Retinal pigment epithelial cell (primary cell): ENCODE data around the gene SHLD1.

Experiments
- DNase-seq: peaks from one replicate; pipeline ENCODE4 v3.0.0-alpha.2; 2010; ENCODE audit warnings: low read depth
- H3K4me3 ChIP-seq: 2 replicates; pipeline ENCODE4 v1.5.1; 2011; ENCODE audit warnings: mild to moderate bottlenecking, low read length, control low read depth, moderate library complexity
- TF ChIP-seq, protein P1 (sequence below): conservative IDR thresholded peaks from 2 replicates; pipeline ENCODE4 v1.5.1; 2011; ENCODE audit warnings: low read depth, low read length, control low read depth, inconsistent platforms

SHLD1 gene

DNA sequence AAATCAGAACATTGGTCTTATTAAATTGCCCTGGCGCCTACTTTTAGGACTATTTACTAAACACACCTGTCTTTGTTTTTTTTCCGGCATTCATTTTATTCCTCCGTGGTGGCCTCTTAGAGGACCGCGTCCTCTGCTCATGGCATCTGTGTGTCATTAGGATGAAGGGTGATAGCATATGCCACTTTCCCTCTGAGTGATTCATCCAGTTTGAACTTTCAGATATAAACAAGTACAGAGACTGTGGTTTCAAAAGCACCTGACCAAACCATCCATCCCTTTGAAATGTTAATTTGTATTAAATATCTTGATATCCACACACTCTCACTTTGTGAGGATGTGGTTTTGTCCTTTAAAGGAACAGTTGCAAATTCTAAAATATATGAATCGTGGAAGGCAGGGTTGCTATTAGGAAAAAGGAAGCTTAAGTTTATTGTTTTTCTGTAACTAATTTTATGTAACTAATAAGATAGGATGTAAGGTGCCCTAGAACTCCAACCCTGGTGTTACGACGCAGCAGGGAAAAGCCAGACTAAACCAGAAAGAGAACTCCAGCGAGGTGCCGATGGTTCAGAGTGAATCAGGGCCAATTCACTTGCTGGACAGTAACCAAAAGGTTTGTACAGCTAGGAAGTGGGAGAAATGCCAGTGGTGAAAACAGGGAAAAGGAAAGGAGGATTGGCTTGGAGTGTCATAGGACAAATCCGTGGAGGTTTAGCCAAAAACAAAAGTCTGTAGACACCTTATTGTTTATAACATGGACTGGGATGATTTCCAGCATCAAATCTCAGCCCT, 98.7 kb downstream of the SHLD1 start:
- no peak for DNase-seq
- H3K4me3 ChIP-seq, result no peak overlapping the region
- TF ChIP-seq, protein P1, sequence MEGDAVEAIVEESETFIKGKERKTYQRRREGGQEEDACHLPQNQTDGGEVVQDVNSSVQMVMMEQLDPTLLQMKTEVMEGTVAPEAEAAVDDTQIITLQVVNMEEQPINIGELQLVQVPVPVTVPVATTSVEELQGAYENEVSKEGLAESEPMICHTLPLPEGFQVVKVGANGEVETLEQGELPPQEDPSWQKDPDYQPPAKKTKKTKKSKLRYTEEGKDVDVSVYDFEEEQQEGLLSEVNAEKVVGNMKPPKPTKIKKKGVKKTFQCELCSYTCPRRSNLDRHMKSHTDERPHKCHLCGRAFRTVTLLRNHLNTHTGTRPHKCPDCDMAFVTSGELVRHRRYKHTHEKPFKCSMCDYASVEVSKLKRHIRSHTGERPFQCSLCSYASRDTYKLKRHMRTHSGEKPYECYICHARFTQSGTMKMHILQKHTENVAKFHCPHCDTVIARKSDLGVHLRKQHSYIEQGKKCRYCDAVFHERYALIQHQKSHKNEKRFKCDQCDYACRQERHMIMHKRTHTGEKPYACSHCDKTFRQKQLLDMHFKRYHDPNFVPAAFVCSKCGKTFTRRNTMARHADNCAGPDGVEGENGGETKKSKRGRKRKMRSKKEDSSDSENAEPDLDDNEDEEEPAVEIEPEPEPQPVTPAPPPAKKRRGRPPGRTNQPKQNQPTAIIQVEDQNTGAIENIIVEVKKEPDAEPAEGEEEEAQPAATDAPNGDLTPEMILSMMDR, result no peak

DNA sequence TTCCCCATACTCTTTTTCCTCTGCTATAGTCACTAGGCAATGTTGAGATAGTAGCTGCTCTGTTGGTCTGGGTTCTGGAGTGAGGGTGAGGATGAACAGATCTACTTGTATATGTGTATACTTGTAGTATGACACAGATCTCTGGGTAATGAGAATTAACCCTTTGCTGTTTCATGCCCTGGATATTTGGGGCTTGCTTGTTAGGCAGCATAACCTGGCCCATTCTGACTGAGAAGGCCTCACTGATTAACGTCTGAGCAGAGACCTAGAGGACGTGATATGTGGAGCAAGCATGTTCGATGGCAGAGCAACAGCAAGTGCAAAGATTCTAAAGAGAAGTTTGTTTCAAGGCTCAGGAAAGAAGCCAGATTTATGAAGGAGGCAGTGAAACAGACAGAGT, 105.7 kb downstream of the SHLD1 start:
- H3K4me3 ChIP-seq, result no peak overlapping the region
- DNase-seq, result no peak
- TF ChIP-seq, protein P1, result no peak

DNA sequence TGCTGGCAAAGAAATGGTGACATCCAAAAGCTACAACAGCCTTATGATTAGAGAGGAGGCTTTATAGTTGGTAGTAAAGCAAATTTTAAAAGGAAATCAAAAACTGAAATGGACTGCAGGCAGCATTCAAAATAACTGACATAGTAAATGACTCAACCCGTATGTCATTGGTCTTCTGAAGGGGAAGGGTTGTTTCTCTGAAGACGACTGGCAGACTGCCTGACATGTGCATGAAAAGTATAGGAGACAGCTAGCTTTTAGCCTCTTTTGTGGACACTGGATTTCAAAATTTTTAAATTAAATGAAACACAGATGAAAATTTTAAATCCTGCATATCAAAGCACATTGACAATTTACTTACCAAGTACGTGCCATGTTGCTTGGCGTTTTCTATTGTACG, 109.4 kb downstream of the SHLD1 start:
- DNase-seq, result no peak
- H3K4me3 ChIP-seq, result no peak overlapping the region
- TF ChIP-seq, protein P1, result no peak

DNA sequence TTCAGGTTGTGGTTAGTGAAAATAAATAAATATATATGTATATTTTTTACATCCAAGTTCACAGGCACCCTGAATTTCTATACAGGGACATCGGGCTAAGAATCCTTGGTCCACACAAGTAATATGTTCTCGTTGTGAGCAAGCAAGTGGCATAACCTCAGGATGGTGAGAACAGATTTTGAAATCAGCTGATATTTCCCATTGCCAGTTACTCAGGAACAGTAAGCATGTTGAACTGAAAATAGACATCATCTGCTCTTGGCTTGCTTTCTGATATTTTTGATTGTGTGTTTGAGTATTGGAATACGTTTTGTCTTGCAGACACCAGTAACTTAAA, 112.5 kb downstream of the SHLD1 start:
- TF ChIP-seq, protein P1, result no peak
- no peak overlapping the region for H3K4me3 ChIP-seq
- no peak for DNase-seq

DNA sequence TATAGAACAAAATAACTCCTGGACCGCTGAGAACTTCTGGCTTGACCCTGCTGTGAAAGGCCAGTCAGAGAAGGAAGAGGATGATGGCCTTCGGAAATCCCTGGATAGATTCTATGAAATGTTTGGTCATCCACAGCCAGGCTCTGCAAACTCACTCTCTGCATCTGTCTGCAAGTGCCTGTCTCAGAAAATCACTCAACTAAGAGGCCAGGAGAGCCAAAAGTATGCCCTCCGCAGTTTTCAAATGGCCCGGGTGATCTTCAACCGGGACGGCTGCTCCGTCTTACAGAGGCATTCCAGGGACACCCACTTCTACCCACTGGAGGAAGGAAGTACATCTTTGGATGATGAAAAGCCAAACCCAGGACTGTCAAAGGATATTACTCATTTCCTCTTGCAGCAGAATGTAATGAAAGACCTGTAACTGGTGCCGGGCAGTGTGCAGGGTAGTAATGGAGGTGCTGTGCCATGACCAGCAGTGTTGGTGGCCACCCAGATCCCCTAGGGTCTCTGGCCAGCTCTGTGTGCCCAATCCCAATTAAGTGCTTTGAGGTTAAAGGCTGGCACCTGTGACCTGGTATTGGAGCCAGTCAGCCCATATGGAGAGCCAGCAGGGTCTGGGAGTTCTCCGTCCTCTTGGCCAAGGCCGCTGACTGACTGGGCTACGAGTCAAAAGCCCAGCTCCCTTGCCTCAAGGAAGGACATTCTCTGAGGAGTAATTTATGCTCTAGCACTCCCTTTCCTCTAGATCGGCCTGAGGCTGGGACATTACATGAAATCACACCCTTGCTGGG, 113.0 kb downstream of the SHLD1 start:
- TF ChIP-seq, protein P1, result no peak
- no peak overlapping the region for H3K4me3 ChIP-seq
- no peak for DNase-seq

DNA sequence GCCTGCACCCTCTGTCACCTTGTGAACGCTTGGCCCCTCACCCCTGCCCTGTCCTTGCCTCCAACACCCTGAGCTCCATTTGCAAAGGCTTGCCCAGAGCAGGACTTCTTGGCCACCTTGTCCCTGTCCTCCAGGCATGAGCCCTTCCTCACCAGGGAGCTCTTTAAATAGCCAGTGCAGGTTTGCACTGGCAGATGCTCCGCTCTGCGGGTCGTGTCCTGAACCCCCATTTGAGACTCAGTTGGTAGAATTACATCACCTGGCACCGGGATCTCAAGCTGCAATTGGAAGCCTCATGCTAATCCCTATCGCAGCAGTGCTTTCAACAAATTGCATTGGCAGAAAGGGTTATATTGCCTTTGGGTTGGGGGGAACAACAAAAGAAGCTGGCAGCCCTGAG, 114.2 kb downstream of the SHLD1 start:
- no peak overlapping the region for H3K4me3 ChIP-seq
- no peak for DNase-seq
- TF ChIP-seq, protein P1, result no peak
